Pancreas (tissue), 10 donors: ENCODE data around the gene PCDHGB1. TPM values are rescaled to one million over a fixed set of nuclear protein-coding genes. Genes with fewer than 3 reads are reported as not detected.
"Not testable (repeated sequence)": the region's sequence is repeated elsewhere in the genome, so short reads cannot be mapped to it uniquely, and the experiment has no call there.

Source experiments
- ATAC-seq, 4 donors: fragments of 200-7000 bp; cut with Tn5 transposase; one replicate each; pipeline versions ENCODE4 v1.8.0 to v1.9.1; 2020; ENCODE audit warnings: mild to moderate bottlenecking in 4 of 4, moderate library complexity in 4 of 4
- DNase-seq, 6 donors: peaks; one replicate each; pipeline ENCODE4 v3.0.0-alpha.2; 2020
- FAIRE-seq: peaks from 2 replicates; lab custom pipeline; 2012; peaks lifted over from hg19 to GRCh38; lab: Jason Lieb, UNC
- H3K27ac ChIP-seq, 4 donors: fragments of 200-600 bp; sonication (generic); 1 replicate in 3 of 4; 2 replicates in 1 of 4; pipeline versions ENCODE4 v1.5.0 to v1.8.0; 2020
- H3K27me3 ChIP-seq, 4 donors: fragments of 200-600 bp; one replicate each; pipeline ENCODE4 v1.8.0; 2021
- H3K36me3 ChIP-seq, 3 donors: fragments of 200-600 bp; sonication (generic) in 1 of 3; one replicate each; pipeline versions ENCODE4 v1.5.0 to v1.8.0; 2020 to 2021
- H3K4me1 ChIP-seq, 3 donors: fragments of 200-600 bp; one replicate each; pipeline ENCODE4 v1.8.0; 2021
- H3K4me3 ChIP-seq, 4 donors: fragments of 200-600 bp; sonication (generic) in 2 of 4; one replicate each; pipeline versions ENCODE4 v1.5.0 to v1.8.0; 2020 to 2021
- H3K9me3 ChIP-seq, 4 donors: fragments of 200-600 bp; one replicate each; pipeline ENCODE4 v1.8.0; 2021
- CTCF ChIP-seq, 4 donors: fragments of 200-600 bp; sonication (generic) in 3 of 4; IDR thresholded peaks; one replicate each; pipeline versions ENCODE4 v1.5.0 to v1.8.0; 2021; ENCODE audit warnings: antibody characterized with exemption in 4 of 4
- WGBS, 2 donors: extraction: QIAGEN DNeasy Blood & Tissue Kit; methylation state at CpG; one replicate each; pipeline ENCODE4 v1.1.7; 2013; 5-methylcytosine and 5-hydroxymethylcytosine counted together
- intact Hi-C, 3 donors: fragments of 100-400 bp; cut with DNase I; formaldehyde crosslinking; loops; one replicate each; pipeline versions ENCODE4 v1.11.1 to v1.14.2; 2022
- polyA plus RNA-seq, 2 donors: library from polyadenylated mRNA; stranded (reverse); fragments of 200-250 nt; gene quantifications; one replicate each; pipeline ENCODE4 v1.2.3, GENCODE V29; 2013
- total RNA-seq, 6 donors: library from RNA; stranded (reverse); fragmentation: NEBNext Ultra II Directional in 4 of 6; extraction: Animal tissue kit (Norgen Biotek cat#: 25700) in 4 of 6; gene quantifications; one replicate each; pipeline versions ENCODE4 v1.2.1 to v1.2.4, GENCODE V29; 2021 to 2023
- donor health status: healthy with polysubstance abuse.
- donor health status: DM: no; HTN: no; CAD: no; lungs with moderate emphysema.
- donor health status: DM: no; HTN: no; CAD: no.
- donor health status: control.
- donor health status: control.
- donor health status: Bipolar disorder and iron deficiency.
- donor health status: DM: yes; HTN: yes; CAD: no.
- donor health status: DM: no; HTN: no; CAD: no.
- donor health status: DM: no; HTN: no; CAD: no.
- donor health status: DM: yes; HTN: yes; CAD: no.

Gene PCDHGB1
- total and polyA plus RNA-seq, 8 donors: 0.31 to 3.2 (median 1.7) TPM

- intact Hi-C loops: loop anchor here in 1 of 3 donors (10.0 kb wide), 1 partner anchor 234 kb away; the partner anchor contains the start of gene PCDHB6
- Histone ChIP-seq H3K4me1 (no peaks in the 10 kb centered on the region), H3K9me3 (peaks cover 0 to 44% (median 2%) of the 10 kb centered on the region in 4 donors), H3K36me3 (no peaks in the 10 kb centered on the region), H3K4me3 (no peak overlapping the region), H3K27ac (no peak overlapping the region), H3K27me3 (no peaks in the 10 kb centered on the region)
- no peak for ATAC-seq
- DNase-seq: no peak
- no peak for TF ChIP-seq CTCF (IDR thresholded peaks at IDR 0.05)
- no peak for FAIRE-seq
- 33 to 36% methylated on average over 10 of the region's 10 CpGs for WGBS, 2 donors
Measured at GRCh38 chr5:141388661-141389060, 38.8 kb downstream of the PCDHGB1 start.

- no peak for FAIRE-seq
- no peaks in the 10 kb centered on the region for H3K27me3 ChIP-seq
- intact Hi-C loops: loop anchor here in 1 of 3 donors (10.0 kb wide), 1 partner anchor 235 kb away; the partner anchor contains the start of gene PCDHB6
- H3K4me3 ChIP-seq: no peak overlapping the region
- no peak overlapping the region for H3K27ac ChIP-seq
- peaks cover 0 to 40% (median 2%) of the 10 kb centered on the region in 4 donors for H3K9me3 ChIP-seq
- DNase-seq: peak in 1 of 6 donors; percentile 26
- TF ChIP-seq CTCF (IDR thresholded peaks at IDR 0.05): no peak
- no peak for ATAC-seq
- WGBS, 2 donors: 26% methylated on average over 77 of the region's 77 CpGs
- no peaks in the 10 kb centered on the region for H3K4me1 ChIP-seq
- H3K36me3 ChIP-seq: no peaks in the 10 kb centered on the region
Measured at GRCh38 chr5:141389153-141390042, 39.5 kb downstream of the PCDHGB1 start.

- no peak within 1 kb of the TSS for H3K27ac ChIP-seq
- peaks cover 0 to 34% (median 2%) of the 10 kb centered on the region in 4 donors for H3K9me3 ChIP-seq
- H3K36me3 ChIP-seq: no peaks in the 10 kb centered on the region
- no peaks in the 10 kb centered on the region for H3K27me3 ChIP-seq
- no peak for TF ChIP-seq CTCF (IDR thresholded peaks at IDR 0.05)
- DNase-seq: peak in 1 of 6 donors; percentile 31
- no peak within 1 kb of the TSS for H3K4me3 ChIP-seq
- H3K4me1 ChIP-seq: no peaks in the 10 kb centered on the region
- WGBS, 2 donors: 26 to 28% methylated on average over 38 of the region's 38 CpGs
- no peak for ATAC-seq
- no peak for FAIRE-seq
- intact Hi-C loops: no loop called here
Measured at GRCh38 chr5:141392429-141393198, 42.7 kb downstream of the PCDHGB1 start, which contains the start of gene PCDHGA8. Gene PCDHGA8, plus strand, starts transcription at chr5:141392633. Its CDS starts 181 bp downstream, at chr5:141392814.

- no peaks in the 10 kb centered on the region for H3K27me3 ChIP-seq
- ATAC-seq: no peak
- H3K9me3 ChIP-seq: peaks cover 0 to 34% (median 2%) of the 10 kb centered on the region in 4 donors
Measured at GRCh38 chr5:141393267-141393666, 43.4 kb downstream of the PCDHGB1 start.

GRCh38 chr5:141394401-141395187 is 44.7 kb downstream of the PCDHGB1 start:
- H3K27ac ChIP-seq, intact Hi-C loops, H3K4me3 ChIP-seq, ATAC-seq, H3K36me3 ChIP-seq, FAIRE-seq, H3K4me1 ChIP-seq, H3K27me3 ChIP-seq: not testable (repeated sequence)
- WGBS, 2 donors: 22 to 25% methylated on average over 36 to 46 of the region's 53 CpGs
- peaks cover 0 to 24% (median 2%) of the 10 kb centered on the region in 4 donors for H3K9me3 ChIP-seq
- peak in 1 of 6 donors; percentile 27 for DNase-seq

More at GRCh38 chr5:141393267-141393666, 43.4 kb downstream of the PCDHGB1 start:
- FAIRE-seq: no peak
- Histone ChIP-seq H3K4me3 (no peak overlapping the region), H3K27ac (no peak overlapping the region), H3K4me1 (no peaks in the 10 kb centered on the region), H3K36me3 (no peaks in the 10 kb centered on the region)
- 24 to 29% methylated on average over 21 of the region's 21 CpGs for WGBS, 2 donors
- no peak for TF ChIP-seq CTCF (IDR thresholded peaks at IDR 0.05)
- peak in 1 of 6 donors; percentile 23 for DNase-seq
- intact Hi-C loops: no loop called here
